Activated CD4-positive, alpha-beta T cell treated with anti-CD3 and anti-CD28 coated beads, Interleukin-2, amount 50 U/mL, for 48 hours (primary cell): ENCODE results near the gene DOCK10.
"Not testable (repeated sequence)": the region's sequence is repeated elsewhere in the genome, so short reads cannot be mapped to it uniquely, and the experiment has no call there.

Source experiments
- DNase-seq, 2 experiments: peaks; one replicate each; pipeline ENCODE4 v3.0.0-alpha.2; 2020

The DOCK10 gene

GRCh38 chr2:225041851-225042799, at the start of gene DOCK10:
DOCK10 (minus strand) TSS chr2:225042468; CDS start chr2:225042374, 94 bp downstream.
- DNase-seq: peak; percentile 53 to 61

- DNase-seq: no peak
Measured at GRCh38 chr2:225091336-225091735, 49.1 kb upstream of the DOCK10 start.

- no peak for DNase-seq
Measured at GRCh38 chr2:225090746-225091145, 48.5 kb upstream of the DOCK10 start.

DNA sequence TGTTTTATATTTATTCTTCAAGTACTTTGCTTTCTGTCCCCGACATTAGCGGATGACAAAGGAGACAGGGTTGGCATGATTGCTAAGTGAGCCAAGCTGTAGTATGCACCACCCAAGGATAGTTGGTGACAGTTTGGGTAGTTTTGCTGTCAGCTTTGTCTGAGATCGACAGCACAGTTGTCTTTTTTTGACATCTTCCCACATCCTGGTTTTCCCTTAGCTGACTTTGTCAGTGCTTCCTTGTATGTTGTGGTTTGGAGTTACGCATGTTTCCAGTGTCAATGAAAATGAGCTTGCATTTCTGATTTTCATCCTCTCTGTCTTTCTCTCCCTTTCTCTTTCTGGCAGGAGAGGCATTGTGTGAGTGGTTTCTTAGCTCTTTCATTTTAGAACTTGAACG, 44.6 kb upstream of the DOCK10 start:
- no peak for DNase-seq

- DNase-seq: no peak
Measured at GRCh38 chr2:225086439-225086838, 44.2 kb upstream of the DOCK10 start.

- DNase-seq: no peak
Measured at GRCh38 chr2:225083276-225083675, 41.0 kb upstream of the DOCK10 start.

DNA sequence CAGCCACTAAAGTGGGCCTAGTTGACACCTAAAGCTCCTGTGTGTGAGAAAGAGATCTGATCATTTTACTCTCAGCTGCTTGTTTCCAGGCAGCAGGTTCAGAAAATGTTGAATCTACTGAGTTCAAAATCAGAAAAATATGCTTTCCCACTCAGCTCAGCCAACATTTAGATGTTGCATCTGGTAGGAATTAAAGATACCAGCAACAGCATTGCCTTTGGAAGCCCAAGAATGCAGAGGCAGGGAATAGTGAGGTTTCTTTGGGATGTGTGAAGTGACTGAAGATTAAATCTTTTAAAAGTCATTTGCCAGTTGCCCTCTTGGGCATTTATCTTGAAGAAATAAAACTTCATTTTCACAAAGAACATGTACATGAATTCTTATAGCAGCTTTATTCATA, 33.9 kb upstream of the DOCK10 start:
- DNase-seq: no peak

DNA sequence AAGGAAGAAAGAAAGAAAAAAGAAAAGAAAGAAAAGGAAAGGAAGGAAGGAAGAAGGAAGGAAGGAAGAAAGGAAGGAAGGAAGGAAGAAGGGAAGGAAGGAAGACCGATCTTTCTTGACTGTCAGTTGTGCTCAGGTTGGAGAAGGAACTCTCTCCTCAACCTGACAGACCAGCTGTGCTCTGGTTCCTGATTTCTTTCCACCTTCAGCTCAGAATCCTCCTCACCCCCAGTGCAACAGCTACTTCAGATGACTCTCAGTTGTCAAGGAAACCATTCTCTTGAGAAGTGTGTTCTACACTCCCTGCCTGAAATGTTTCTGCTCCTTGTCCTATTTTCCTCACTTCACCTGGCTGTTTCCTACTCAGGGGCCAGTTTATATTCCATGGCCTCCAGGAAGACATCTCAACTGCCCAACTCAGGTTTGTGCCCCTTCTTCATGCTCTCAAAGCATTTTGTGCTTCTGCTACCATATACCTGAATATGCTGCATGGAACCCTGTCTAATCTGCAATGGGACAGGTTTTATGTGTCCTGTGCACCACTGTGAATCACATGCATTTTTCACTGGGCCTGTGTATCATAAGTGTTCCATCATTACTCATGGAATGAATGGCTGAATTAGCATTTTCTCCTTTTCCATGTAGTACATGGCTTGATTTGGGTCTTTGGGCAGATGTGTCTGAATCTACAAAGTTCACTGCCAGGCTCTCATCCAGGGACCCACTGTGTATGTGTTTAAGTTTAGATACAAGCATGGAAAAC, 32.8 kb upstream of the DOCK10 start:
- no peak for DNase-seq

GRCh38 chr2:225074366-225074765, 32.1 kb upstream of the DOCK10 start:
- DNase-seq: no peak

DNA sequence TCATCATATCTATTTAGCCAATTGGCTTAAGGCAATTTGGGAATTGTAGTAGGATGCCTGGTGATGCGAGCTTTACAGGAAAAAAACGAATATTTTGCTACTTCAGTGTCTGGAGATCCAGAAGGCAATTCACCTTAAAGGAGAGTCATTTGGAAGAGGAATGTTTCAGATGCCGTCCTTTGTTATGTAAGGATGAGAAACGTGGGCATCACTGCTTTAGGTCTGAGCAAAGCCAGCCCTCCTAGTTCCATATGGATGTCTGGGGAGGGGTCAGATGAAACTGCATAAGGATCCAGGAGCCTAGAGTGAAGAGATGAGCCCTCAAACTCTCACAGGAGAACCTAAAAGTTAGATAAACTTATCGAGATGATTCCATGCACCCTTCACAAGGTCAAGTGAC, 30.9 kb upstream of the DOCK10 start:
- no peak for DNase-seq

DNA sequence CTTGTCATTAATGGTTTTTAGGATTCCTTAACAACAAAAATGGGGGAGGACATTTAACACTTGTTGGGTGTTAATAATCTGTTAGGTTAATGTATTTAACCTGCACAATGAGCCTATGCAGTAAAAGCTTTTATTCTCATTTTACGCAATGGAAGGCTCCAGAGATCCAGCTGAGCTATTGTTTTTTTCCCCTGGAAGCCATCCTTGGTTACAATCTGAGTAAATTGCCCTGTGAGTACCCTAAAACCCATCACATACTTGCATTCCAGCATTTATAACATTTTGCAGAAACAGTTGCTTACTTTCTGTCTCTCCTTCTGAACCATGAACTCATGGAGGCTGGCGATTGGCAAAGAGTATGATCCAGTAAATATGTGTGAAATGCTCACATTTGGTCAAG, 30.2 kb upstream of the DOCK10 start:
- no peak for DNase-seq

GRCh38 chr2:225070811-225071210, 28.5 kb upstream of the DOCK10 start:
- DNase-seq: no peak

- DNase-seq: no peak
Measured at GRCh38 chr2:225069966-225070365, 27.7 kb upstream of the DOCK10 start.

- DNase-seq: no peak
Measured at GRCh38 chr2:225069477-225069876, 27.2 kb upstream of the DOCK10 start.

GRCh38 chr2:225065882-225066281, 23.6 kb upstream of the DOCK10 start:
- no peak for DNase-seq

GRCh38 chr2:225064928-225065327, 22.7 kb upstream of the DOCK10 start:
- DNase-seq: no peak

DNA sequence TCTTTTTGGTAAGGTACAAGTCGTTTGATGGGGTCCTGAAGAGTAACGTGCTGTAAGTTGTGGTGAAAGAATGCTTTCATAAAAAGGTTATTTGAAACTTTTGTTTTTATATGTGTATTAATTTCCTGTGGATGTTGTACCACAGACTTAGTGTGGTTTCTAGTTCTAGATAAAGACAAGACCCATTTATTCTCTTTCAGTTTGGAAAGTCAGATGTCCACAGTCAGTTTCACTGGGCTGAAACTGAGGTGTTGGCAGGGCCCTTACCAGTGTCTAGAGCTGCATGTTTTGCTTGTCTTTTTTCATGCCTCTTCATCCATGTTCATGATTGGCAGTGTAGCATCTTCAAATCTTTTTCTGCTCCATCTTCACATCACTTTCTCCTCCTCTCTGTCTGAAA, 22.1 kb upstream of the DOCK10 start:
- DNase-seq: no peak

GRCh38 chr2:225056330-225057073, 14.2 kb upstream of the DOCK10 start:
- no peak for DNase-seq

- DNase-seq: no peak
Measured at GRCh38 chr2:225055714-225056113, 13.4 kb upstream of the DOCK10 start.

GRCh38 chr2:225052703-225053102, 10.4 kb upstream of the DOCK10 start:
- DNase-seq: no peak

DNA sequence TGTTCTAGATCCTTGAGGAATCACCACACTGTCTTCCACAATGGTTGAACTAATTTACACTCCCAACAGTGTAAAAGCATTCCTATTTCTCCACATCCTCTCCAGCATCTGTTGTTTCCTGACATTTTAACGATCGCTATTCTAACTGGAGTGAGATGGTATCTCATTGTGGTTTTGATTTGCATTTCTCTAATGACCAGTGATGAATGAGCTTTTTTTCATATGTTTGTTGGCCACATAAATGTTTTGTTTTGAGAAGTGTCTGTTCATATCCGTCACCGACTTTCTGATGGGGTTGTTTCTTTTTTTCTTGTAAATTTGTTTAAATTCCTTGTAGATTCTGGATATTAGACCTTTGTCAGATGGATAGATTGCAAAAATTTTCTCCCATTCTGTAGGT, 5.2 kb upstream of the DOCK10 start:
- not testable (repeated sequence) for DNase-seq

GRCh38 chr2:225042800-225043167, 516 bp upstream of the DOCK10 start:
- DNase-seq: no peak

GRCh38 chr2:225041207-225041850, 939 bp downstream of the DOCK10 start:
- DNase-seq: peak; percentile 71 to 76
